Peyer's patch (tissue), 4 donors: ENCODE measurements around the gene ABCF1. TPM values are rescaled to one million over a fixed set of nuclear protein-coding genes. Genes with fewer than 3 reads are reported as not detected.

Experiments used
- DNase-seq, 3 donors: peaks; one replicate each; pipeline ENCODE4 v3.0.0-alpha.2; 2017 to 2019
- H3K27ac ChIP-seq, 4 donors: fragments of 200-600 bp; sonication (generic); one replicate each; pipeline ENCODE4 v1.5.1; 2016 to 2019
- H3K27me3 ChIP-seq, 2 donors: fragments of 200-600 bp; sonication (generic); one replicate each; pipeline ENCODE4 v1.5.1; 2019
- H3K36me3 ChIP-seq, 3 donors: fragments of 200-600 bp; sonication (generic); one replicate each; pipeline ENCODE4 v1.5.1; 2016 to 2019
- H3K4me1 ChIP-seq, 4 donors: fragments of 200-600 bp; sonication (generic); one replicate each; pipeline ENCODE4 v1.5.1; 2016 to 2019
- H3K4me3 ChIP-seq, 4 donors: fragments of 200-600 bp; sonication (generic); 1 replicate in 3 of 4; 2 replicates in 1 of 4; pipeline ENCODE4 v1.5.1; 2016 to 2019; ENCODE audit warnings: mild to moderate bottlenecking in 1 of 4
- H3K9me3 ChIP-seq, 4 donors: fragments of 200-600 bp; sonication (generic); one replicate each; pipeline ENCODE4 v1.5.1; 2016 to 2019; ENCODE audit warnings: mild to moderate bottlenecking in 1 of 4
- CTCF ChIP-seq, 6 experiments: fragments of 450-650 bp in 4 of 6; fragments of 200-600 bp in 2 of 6; sonication (generic) in 1 of 6; IDR thresholded peaks; one replicate each; pipeline ENCODE4 v1.5.1; 2017 to 2019; ENCODE audit warnings: antibody characterized with exemption in 6 of 6, mild to moderate bottlenecking in 3 of 6, moderate library complexity in 1 of 6
- POLR2A ChIP-seq, 2 donors: fragments of 450-650 bp; IDR thresholded peaks; one replicate each; pipeline ENCODE4 v1.5.1; 2017; ENCODE audit warnings: antibody characterized with exemption in 2 of 2, mild to moderate bottlenecking in 2 of 2, moderate library complexity in 2 of 2
- total RNA-seq, 4 donors: library from RNA; depleted of rRNA; stranded (reverse); fragments of >200 nt; gene quantifications; one replicate each; pipeline ENCODE4 v1.1.0, GENCODE V29; 2016

The ABCF1 gene
- total RNA-seq, 4 donors from 2014 or later: 38.6 to 328 (median 45.2) TPM

DNA sequence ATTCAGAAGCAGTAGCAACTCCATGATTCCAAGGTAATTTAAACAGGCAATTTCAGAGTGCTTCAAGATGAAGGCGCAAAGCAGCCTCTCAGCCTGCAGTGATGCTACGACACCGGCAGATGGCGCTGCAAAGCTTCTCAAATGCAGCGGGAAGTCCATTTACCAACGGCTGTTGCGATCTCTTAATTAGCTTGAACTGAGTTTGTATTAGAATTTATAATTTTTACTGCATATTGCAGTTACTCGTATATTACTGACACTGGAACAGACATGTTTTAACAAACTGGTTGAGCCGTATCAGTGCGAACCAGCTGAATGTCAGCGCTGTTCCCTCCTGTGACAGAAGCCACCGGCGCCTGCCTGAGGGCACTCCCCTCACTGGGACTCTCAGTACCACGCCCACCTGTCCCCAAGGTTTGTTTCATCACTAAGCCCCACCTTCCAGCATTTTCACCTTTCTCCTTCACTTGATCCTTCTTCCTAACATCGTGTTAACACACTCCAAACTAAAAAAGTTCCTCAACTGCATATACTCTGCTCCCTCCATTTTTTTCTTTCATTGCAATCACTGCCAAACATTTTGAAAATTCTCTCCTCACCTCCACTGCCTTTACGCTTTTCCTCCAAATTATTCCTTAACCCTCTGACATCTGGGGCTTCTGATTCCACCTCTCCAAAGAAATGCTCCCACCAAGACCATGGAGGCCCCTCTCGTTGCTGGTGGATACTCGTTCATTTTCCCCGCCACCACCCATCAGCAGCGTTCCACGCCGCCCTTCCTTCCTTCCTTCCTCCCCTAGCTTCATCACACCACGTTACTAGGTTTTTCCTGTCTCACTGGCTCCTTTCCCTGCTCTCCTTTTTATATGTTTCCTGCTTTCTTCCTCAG lies 29.5 kb upstream of the ABCF1 start:
- Histone ChIP-seq H3K4me1 (peaks cover 0 to 14% (median 2%) of the 10 kb centered on the region in 4 donors), H3K27me3 (no peaks in the 10 kb centered on the region), H3K4me3 (peak overlapping the region; percentile 16 to 40 (median 34)), H3K9me3 (no peaks in the 10 kb centered on the region), H3K27ac (peak overlapping the region in 3 of 4 donors; percentile 13 to 62 (median 22)), H3K36me3 (peaks cover 0 to 11% (median 0%) of the 10 kb centered on the region in 3 donors)
- TF ChIP-seq POLR2A (IDR thresholded peaks at IDR 0.05) (no peak), CTCF (IDR thresholded peaks at IDR 0.05) (peak; percentile 91 to 98 (median 94))
- peak; percentile 81 to 93 (median 84) for DNase-seq

DNA sequence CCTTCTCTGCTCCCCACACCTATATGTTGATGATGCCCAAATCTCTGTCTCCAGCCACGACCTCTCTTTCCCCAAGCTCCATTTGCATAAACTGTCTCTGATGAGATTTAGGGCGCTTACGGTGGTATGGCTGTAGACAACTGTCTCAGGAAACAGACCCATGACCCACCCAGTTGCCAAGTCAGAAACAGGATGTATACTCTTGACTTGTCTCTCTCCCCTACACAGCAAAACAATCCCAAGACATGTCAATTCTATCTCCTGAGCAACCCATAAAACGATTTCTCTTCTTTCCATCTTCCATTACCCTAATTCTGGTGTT lies 28.9 kb upstream of the ABCF1 start:
- Histone ChIP-seq H3K4me3 (peak overlapping the region in 2 of 4 donors; percentile 16 to 30), H3K27ac (peak overlapping the region; percentile 2 to 62 (median 32)), H3K36me3 (peaks cover 0 to 17% (median 0%) of the 10 kb centered on the region in 3 donors), H3K27me3 (no peaks in the 10 kb centered on the region), H3K9me3 (no peaks in the 10 kb centered on the region), H3K4me1 (peaks cover 0 to 14% (median 2%) of the 10 kb centered on the region in 4 donors)
- DNase-seq: peak in 1 of 3 donors; percentile 47
- TF ChIP-seq POLR2A (IDR thresholded peaks at IDR 0.05) (no peak), CTCF (IDR thresholded peaks at IDR 0.05) (no peak)

DNA sequence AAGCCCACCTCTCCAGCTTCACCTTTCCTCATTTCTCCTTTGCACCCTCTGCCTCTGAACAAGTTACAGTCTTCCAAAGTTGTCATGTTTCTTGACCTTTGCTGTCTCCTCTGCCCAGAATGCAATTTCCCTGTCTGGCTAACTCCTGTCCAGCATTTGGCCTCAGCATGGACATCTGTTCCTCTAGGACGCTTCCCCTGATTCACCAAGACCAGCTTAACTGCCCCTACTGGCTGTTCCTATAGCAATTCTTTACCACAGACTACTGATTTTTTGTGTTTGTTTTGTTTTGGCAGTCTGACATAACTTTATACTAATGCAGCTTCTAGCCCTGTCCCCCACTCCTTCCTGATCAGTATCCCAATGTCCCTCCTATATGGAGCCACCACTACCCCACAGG lies 28.3 kb upstream of the ABCF1 start:
- no peak for DNase-seq
- Histone ChIP-seq H3K4me1 (peaks cover 0 to 14% (median 2%) of the 10 kb centered on the region in 4 donors), H3K4me3 (no peak overlapping the region), H3K27ac (peak overlapping the region; percentile 2 to 62 (median 28)), H3K27me3 (no peaks in the 10 kb centered on the region), H3K9me3 (no peaks in the 10 kb centered on the region), H3K36me3 (peaks cover 0 to 17% (median 0%) of the 10 kb centered on the region in 3 donors)
- no peak for TF ChIP-seq CTCF (IDR thresholded peaks at IDR 0.05)
- no peak for TF ChIP-seq POLR2A (IDR thresholded peaks at IDR 0.05)

DNA sequence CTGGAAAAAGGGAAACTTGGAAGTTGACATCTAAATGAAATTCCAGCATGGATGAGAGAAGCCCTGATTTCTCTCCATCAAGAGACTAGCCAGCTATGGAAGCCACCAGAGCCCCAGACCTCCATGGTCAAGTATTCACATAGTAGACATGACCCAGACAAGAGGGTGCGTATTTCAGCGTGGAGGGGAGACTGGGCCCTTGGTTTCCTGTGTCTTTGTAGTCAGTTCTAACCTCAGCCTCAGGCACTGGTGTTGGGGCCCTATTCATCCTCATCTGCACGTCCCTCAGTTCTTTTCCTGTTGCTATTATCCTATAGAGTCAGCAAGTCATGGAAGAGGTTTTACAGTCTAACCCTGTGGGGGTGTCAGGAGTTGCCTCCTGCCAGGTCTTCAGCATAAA lies 27.4 kb upstream of the ABCF1 start:
- Histone ChIP-seq H3K4me3 (no peak overlapping the region), H3K9me3 (no peaks in the 10 kb centered on the region), H3K4me1 (peaks cover 0 to 14% (median 2%) of the 10 kb centered on the region in 4 donors), H3K36me3 (peaks cover 0 to 25% (median 0%) of the 10 kb centered on the region in 3 donors), H3K27ac (peak overlapping the region in 1 of 4 donors; percentile 5), H3K27me3 (no peaks in the 10 kb centered on the region)
- TF ChIP-seq POLR2A (IDR thresholded peaks at IDR 0.05) (no peak), CTCF (IDR thresholded peaks at IDR 0.05) (no peak)
- DNase-seq: no peak

DNA sequence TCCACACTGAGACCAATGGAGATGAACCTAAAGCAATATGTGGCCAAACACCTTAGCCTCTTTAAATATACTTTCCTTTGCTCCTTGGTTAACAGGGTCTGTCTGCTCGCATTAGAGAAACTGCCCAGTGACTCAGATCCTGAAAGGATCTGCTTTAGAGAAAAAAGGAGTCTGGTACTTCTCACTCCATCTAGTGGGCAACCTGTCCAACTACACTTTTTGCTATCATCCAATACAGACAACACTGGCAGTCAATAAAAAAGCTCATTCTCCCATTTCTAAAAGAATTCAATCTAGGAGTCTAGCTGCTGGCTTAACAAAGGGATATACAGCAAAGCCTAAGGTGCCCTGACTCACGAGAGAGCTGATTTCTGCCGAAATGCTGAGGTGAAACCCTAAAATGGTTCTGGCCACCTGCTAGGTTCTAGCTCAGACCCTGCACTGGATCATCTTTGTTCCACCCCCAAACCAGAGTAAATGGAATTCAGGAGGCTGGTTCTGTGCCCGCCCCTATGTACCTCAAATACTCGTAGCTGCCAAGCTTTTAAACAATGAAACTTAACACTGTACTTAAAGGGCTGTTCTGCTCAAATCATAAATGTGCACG lies 26.5 kb upstream of the ABCF1 start:
- TF ChIP-seq CTCF (IDR thresholded peaks at IDR 0.05) (peak; percentile 65 to 93 (median 87)), POLR2A (IDR thresholded peaks at IDR 0.05) (no peak)
- no peaks in the 10 kb centered on the region for H3K9me3 ChIP-seq
- peaks cover 0 to 14% (median 2%) of the 10 kb centered on the region in 4 donors for H3K4me1 ChIP-seq
- H3K27ac ChIP-seq: no peak overlapping the region
- H3K27me3 ChIP-seq: no peaks in the 10 kb centered on the region
- DNase-seq: no peak
- H3K36me3 ChIP-seq: peaks cover 0 to 29% (median 0%) of the 10 kb centered on the region in 3 donors
- no peak overlapping the region for H3K4me3 ChIP-seq
